Small intestine (tissue), 7 donors: ENCODE data around the gene ANKRD31. TPM values are rescaled to one million over a fixed set of nuclear protein-coding genes. Genes with fewer than 3 reads are reported as not detected.
"Not testable (repeated sequence)": the region's sequence is repeated elsewhere in the genome, so short reads cannot be mapped to it uniquely, and the experiment has no call there.

Experiments
- DNase-seq, 2 donors: peaks; one replicate each; pipeline versions ENCODE4 v3.0.0 to v3.0.0-alpha.2; 2013
- FAIRE-seq: peaks from 2 replicates; lab custom pipeline; 2012; peaks lifted over from hg19 to GRCh38; lab: Jason Lieb, UNC
- H3K27ac ChIP-seq, 3 donors: one replicate each; pipeline ENCODE4 v1.5.1; 2013; ENCODE audit warnings: low read length in 2 of 3, mild to moderate bottlenecking in 2 of 3, control low read depth in 1 of 3, inconsistent platforms in 1 of 3, low read depth in 1 of 3, moderate library complexity in 1 of 3
- H3K27me3 ChIP-seq, 3 donors: one replicate each; pipeline ENCODE4 v1.6.1; 2013; ENCODE audit warnings: low read length in 3 of 3, inconsistent platforms in 1 of 3; ENCODE audit not compliant: control insufficient read depth in 3 of 3, insufficient read depth in 3 of 3
- H3K36me3 ChIP-seq, 3 donors: one replicate each; pipeline ENCODE4 v1.6.1; 2013; ENCODE audit warnings: low read length in 3 of 3, inconsistent platforms in 1 of 3, low read depth in 1 of 3, mild to moderate bottlenecking in 1 of 3, moderate library complexity in 1 of 3; ENCODE audit not compliant: control insufficient read depth in 3 of 3, insufficient read depth in 2 of 3
- H3K4me1 ChIP-seq, 3 donors: one replicate each; pipeline ENCODE4 v1.6.1; 2013; ENCODE audit warnings: low read length in 2 of 3, inconsistent platforms in 1 of 3, low read depth in 1 of 3, mild to moderate bottlenecking in 1 of 3, moderate library complexity in 1 of 3; ENCODE audit not compliant: control insufficient read depth in 3 of 3, insufficient read depth in 2 of 3
- H3K4me3 ChIP-seq, 3 donors: one replicate each; pipeline ENCODE4 v1.5.1; 2013; ENCODE audit warnings: low read length in 3 of 3, control low read depth in 1 of 3, inconsistent platforms in 1 of 3, low read depth in 1 of 3, mild to moderate bottlenecking in 1 of 3, moderate library complexity in 1 of 3
- H3K9me3 ChIP-seq, 2 donors: one replicate each; pipeline ENCODE4 v1.6.1; 2013; ENCODE audit warnings: low read depth in 1 of 2, low read length in 1 of 2; ENCODE audit not compliant: control insufficient read depth in 2 of 2, insufficient read depth in 1 of 2
- WGBS, 3 donors: extraction: QIAGEN DNeasy Blood & Tissue Kit; methylation state at CpG; one replicate each; pipeline ENCODE4 v1.1.7; 2013; 5-methylcytosine and 5-hydroxymethylcytosine counted together
- polyA plus RNA-seq, 4 donors: library from polyadenylated mRNA; stranded (reverse) in 3 of 4; unstranded in 1 of 4; fragments of 200-250 nt in 3 of 4; fragments of 120-200 nt in 1 of 4; gene quantifications; one replicate each; pipeline versions ENCODE4 v1.2.1 to v1.2.3, GENCODE V29; 2013
- donor health status: healthy with polysubstance abuse.
- donor health status: control.
- donor health status: control.
- donor health status: Bipolar disorder and iron deficiency.
- donor health status: healthy.

The ANKRD31 gene
- polyA plus RNA-seq, 4 donors = 0.06 to 0.27 (median 0.22) TPM; not detected in 1

GRCh38 chr5:75088648-75089047 is 148.0 kb downstream of the ANKRD31 start:
- no peak overlapping the region for H3K4me3 ChIP-seq
- H3K27ac ChIP-seq = no peak overlapping the region
- DNase-seq (no peak), FAIRE-seq (no peak)
- H3K27me3 ChIP-seq = no peaks in the 10 kb centered on the region
- WGBS, 3 donors = 91 to 98% (median 95%) methylated on average over 3 of the region's 3 CpGs
- H3K4me1 ChIP-seq = no peaks in the 10 kb centered on the region
- H3K36me3 ChIP-seq = no peaks in the 10 kb centered on the region
- H3K9me3 ChIP-seq = no peaks in the 10 kb centered on the region

- H3K4me3 ChIP-seq = no peak overlapping the region
- H3K9me3 ChIP-seq = no peaks in the 10 kb centered on the region
- no peaks in the 10 kb centered on the region for H3K4me1 ChIP-seq
- no peaks in the 10 kb centered on the region for H3K36me3 ChIP-seq
- no peaks in the 10 kb centered on the region for H3K27me3 ChIP-seq
- FAIRE-seq = no peak
- 75 to 89% (median 81%) methylated on average over 2 of the region's 2 CpGs for WGBS, 3 donors
- DNase-seq = no peak
- H3K27ac ChIP-seq = no peak overlapping the region
Measured at GRCh38 chr5:75081510-75081909, 155.2 kb downstream of the ANKRD31 start.

GRCh38 chr5:75079346-75079745 is 157.3 kb downstream of the ANKRD31 start:
- FAIRE-seq, DNase-seq, H3K27me3 ChIP-seq, H3K27ac ChIP-seq, H3K9me3 ChIP-seq, H3K4me1 ChIP-seq, H3K36me3 ChIP-seq, H3K4me3 ChIP-seq: not testable (repeated sequence)
- 83 to 91% (median 87%) methylated on average over 3 of the region's 3 CpGs for WGBS, 3 donors

DNA sequence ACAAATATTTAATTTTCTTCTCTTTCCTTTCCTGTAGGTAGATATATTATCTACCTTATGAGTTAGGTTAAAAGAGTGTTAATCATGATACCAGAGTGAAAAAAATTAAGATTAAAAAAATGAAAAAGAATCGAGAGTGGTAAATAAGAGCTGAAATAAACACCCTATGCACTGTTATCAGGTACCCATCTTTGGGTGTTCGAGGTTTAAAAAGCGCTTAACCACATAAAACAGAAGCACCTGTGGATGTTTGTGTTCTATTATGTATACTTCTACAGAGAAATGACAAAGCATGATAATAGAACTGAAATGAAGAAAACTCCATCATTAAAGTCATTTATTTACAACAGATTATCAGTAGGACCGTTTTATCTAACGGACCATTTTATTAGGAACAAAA is 158.7 kb downstream of the ANKRD31 start:
- Histone ChIP-seq H3K9me3 (no peaks in the 10 kb centered on the region), H3K27ac (no peak overlapping the region), H3K27me3 (no peaks in the 10 kb centered on the region), H3K4me3 (no peak overlapping the region), H3K4me1 (no peaks in the 10 kb centered on the region), H3K36me3 (no peaks in the 10 kb centered on the region)
- FAIRE-seq = no peak
- no peak for DNase-seq
- WGBS, 3 donors = 66 to 71% (median 69%) methylated on average over 5 of the region's 5 CpGs

DNA sequence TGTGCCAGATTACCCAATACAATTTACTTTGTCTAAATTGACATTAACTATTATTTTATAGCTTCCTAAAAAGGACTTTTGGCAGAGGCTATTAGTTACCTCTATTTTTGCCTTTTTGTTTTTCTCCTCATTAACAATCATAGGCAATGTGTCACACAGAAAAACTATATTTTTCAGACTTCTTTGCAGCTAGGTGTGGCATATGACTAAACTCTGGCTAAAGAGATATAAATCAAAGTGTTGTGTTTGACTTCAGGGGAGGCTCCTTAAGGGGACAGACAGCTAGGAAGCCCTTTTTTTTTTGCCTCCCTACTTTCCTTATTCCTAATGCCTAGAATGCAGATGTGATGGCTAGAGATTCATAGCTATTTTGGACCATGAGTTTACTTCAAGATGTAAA is 164.6 kb downstream of the ANKRD31 start:
- H3K27me3 ChIP-seq = no peaks in the 10 kb centered on the region
- no peaks in the 10 kb centered on the region for H3K4me1 ChIP-seq
- FAIRE-seq = no peak

GRCh38 chr5:75071100-75071499 is 165.6 kb downstream of the ANKRD31 start:
- Histone ChIP-seq H3K4me3 (no peak overlapping the region), H3K36me3 (no peaks in the 10 kb centered on the region), H3K4me1 (no peaks in the 10 kb centered on the region), H3K9me3 (no peaks in the 10 kb centered on the region), H3K27ac (no peak overlapping the region), H3K27me3 (no peaks in the 10 kb centered on the region)
- peak; percentile 64 for FAIRE-seq
- DNase-seq = no peak

More for the DNA sequence above, 164.6 kb downstream of the ANKRD31 start:
- no peaks in the 10 kb centered on the region for H3K36me3 ChIP-seq
- no peak overlapping the region for H3K27ac ChIP-seq
- no peak for DNase-seq
- no peaks in the 10 kb centered on the region for H3K9me3 ChIP-seq
- no peak overlapping the region for H3K4me3 ChIP-seq

DNA sequence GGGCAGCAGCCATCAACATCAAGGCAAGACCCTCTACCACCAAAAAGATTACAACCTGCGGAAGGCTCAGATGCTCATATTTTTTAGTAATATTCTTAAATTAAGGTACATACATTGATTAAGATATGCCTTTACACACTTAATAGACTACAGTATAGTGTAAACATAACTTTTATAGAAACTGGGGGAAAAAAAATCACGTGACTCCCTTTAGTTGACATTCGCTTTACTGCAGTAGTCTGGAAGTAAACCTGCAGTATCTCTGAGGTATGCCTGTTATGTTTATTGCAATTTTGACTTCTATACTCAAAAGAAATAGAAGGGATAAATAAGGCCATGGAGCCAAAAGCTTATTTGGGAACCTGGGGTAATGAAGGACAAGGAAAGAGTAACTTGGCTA is 169.2 kb downstream of the ANKRD31 start:
- 90 to 96% (median 94%) methylated on average over 3 of the region's 3 CpGs for WGBS, 3 donors
- no peak for FAIRE-seq

GRCh38 chr5:75062925-75063531 is 173.7 kb downstream of the ANKRD31 start:
- Histone ChIP-seq H3K9me3 (no peaks in the 10 kb centered on the region), H3K36me3 (no peaks in the 10 kb centered on the region), H3K27ac (no peak overlapping the region), H3K4me1 (peaks cover 0 to 5% (median 3%) of the 10 kb centered on the region in 3 donors), H3K4me3 (no peak overlapping the region), H3K27me3 (no peaks in the 10 kb centered on the region)
- DNase-seq (no peak), FAIRE-seq (no peak)
- 69 to 73% (median 69%) methylated on average over 2 of the region's 2 CpGs for WGBS, 3 donors

More for the DNA sequence above, 169.2 kb downstream of the ANKRD31 start:
- Histone ChIP-seq H3K36me3 (no peaks in the 10 kb centered on the region), H3K9me3 (no peaks in the 10 kb centered on the region), H3K4me1 (peaks cover 0 to 5% (median 3%) of the 10 kb centered on the region in 3 donors), H3K27me3 (no peaks in the 10 kb centered on the region), H3K27ac (no peak overlapping the region), H3K4me3 (no peak overlapping the region)
- DNase-seq = no peak
